HG02623 (cell line): ENCODE data around the gene SEMA4D.
A peak's percentile ranks its signal among the peaks of the same experiment; 100 is the strongest.

Experiments used
- ATAC-seq: cut with Tn5 transposase; IDR thresholded peaks from one replicate; pipeline ENCODE4 v1.9.1; 2021; ENCODE audit warnings: moderate library complexity; ENCODE audit not compliant: unreplicated experiment

SEMA4D gene, protein sequence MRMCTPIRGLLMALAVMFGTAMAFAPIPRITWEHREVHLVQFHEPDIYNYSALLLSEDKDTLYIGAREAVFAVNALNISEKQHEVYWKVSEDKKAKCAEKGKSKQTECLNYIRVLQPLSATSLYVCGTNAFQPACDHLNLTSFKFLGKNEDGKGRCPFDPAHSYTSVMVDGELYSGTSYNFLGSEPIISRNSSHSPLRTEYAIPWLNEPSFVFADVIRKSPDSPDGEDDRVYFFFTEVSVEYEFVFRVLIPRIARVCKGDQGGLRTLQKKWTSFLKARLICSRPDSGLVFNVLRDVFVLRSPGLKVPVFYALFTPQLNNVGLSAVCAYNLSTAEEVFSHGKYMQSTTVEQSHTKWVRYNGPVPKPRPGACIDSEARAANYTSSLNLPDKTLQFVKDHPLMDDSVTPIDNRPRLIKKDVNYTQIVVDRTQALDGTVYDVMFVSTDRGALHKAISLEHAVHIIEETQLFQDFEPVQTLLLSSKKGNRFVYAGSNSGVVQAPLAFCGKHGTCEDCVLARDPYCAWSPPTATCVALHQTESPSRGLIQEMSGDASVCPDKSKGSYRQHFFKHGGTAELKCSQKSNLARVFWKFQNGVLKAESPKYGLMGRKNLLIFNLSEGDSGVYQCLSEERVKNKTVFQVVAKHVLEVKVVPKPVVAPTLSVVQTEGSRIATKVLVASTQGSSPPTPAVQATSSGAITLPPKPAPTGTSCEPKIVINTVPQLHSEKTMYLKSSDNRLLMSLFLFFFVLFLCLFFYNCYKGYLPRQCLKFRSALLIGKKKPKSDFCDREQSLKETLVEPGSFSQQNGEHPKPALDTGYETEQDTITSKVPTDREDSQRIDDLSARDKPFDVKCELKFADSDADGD

DNA sequence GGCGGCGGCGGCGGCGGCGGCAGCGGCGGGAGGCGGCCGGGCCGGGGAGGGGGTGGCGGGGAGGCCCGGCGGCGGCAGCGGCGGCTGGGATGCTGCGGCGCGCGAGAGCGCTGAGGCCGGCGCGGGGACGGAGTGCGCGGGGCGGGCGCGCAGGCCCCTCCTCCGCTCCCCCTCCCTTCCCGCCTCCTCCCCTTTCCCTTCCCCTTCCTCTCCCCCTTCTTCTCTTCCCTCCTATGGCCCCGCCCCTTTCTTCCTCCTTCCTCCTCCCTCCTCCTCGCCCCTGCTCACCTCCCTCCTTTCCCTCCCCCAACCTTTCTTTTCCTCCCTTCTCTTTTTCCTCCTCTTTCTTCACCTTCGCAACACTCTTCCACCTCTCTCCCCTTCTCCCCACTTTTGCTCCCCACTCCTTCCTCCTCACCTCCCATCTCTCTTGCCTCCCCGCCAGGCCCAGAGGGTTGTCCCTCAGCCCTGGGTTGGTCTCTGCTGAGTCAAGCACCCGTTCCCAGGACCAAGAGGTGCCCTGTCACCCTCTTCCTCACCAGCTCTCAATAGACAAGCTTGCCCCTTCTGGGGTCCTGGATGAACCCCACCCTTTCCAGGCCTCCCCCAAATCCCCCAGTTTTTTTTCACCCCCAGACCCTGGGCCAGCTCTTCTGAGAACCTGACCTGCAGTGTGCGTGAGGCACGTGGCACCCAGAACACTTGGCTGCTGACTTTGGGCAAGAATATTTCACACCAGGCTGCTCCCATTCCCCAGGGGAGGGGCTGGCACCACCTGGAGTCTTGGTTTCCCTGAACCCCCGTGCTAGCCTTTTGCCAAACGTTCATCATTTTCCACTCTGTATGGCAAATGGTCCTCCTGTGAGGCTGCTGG is at the start of gene SEMA4D:
SEMA4D (minus strand) TSS at position 136 of the 874 bp plus-strand sequence. CDS start 92,657 bp downstream, outside the sequence.
- ATAC-seq = peak; percentile 38

DNA sequence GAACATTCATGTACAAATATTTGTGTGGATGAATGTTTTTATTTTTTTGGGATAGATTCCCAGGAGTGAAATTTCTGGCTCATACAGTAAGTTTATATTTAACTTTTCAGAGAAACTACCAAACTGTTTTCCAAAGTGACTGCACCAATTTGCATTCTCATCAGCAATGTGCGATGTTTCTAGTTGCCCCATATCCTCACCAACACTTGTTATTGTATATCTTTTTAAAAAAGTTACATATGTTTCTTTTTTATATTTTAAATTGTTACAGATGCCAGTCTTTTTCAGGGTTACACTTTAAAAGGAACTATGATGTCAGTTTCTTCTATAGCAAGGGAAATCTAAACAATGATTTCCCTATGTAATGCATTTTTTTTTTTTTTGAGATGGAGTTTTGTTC is 49.1 kb upstream of the SEMA4D start:
- no peak for ATAC-seq

DNA sequence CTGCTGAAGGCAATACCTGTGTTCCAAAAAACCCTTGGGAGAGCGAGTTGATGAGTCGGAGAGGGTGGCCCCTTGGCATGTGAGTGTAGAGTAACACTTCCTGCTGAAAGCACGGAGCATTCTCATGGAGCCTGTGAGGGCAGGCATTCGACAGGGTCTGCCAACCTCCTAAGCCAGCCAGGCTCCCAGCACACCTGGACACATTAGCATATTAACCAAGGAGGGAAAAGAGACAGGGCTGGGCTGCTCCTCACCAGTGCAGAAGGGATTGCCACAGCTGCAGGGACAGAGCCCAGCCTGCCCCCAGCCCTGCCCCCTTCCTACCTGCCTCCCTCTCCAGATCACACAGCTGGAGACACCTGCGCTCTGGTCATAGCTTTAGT is 46.4 kb upstream of the SEMA4D start:
- no peak for ATAC-seq

DNA sequence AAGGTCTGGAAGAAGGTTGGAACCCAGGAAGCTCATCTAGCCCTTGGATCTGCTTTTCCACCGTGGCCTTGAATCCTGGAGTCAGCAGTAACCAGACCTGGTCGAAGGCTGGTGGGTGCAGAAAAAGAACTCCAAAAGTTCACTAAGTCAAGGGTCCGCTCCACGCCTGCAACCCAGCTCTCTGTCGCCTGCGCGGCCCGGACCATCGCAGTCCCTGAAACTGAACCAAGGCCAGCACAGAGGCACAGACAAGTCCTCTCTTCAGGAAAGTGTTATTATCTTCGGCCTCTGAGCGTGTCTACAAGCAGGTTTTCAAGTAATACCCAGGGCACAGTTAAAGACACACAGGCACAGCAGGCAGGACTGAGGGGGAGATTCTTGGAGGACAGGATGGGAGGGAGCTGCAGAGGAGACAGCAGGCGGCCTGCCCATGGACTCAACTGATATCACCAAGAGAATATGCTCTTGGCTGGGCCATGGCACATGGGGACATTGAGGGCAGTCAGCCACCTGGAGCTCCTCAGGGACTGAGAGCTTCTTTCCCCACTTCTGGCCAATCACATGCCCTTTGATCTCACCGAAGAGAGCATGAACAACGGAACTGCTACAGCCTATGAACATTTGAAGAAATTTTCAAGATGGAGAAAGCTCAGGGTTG is 45.8 kb upstream of the SEMA4D start:
- ATAC-seq = no peak

DNA sequence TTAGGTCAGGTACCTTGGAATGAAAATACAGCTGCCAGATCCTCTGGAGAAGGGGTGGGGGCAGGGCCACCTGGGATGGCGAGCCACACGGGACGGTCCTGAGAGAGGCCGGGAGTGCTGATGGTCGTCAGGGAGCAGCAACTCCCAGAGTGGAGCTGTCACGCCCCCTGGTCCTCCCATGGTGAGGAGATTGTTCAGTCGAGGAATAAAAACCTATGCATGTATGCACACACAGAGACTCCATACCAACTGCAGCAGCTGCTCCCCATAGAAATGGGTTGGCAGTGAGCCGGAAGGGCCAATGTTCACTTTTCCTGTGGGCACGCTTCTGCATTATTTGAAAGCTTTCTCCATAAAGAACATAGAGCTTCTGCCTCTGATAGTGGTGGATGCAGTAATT is 45.2 kb upstream of the SEMA4D start:
- ATAC-seq = no peak

DNA sequence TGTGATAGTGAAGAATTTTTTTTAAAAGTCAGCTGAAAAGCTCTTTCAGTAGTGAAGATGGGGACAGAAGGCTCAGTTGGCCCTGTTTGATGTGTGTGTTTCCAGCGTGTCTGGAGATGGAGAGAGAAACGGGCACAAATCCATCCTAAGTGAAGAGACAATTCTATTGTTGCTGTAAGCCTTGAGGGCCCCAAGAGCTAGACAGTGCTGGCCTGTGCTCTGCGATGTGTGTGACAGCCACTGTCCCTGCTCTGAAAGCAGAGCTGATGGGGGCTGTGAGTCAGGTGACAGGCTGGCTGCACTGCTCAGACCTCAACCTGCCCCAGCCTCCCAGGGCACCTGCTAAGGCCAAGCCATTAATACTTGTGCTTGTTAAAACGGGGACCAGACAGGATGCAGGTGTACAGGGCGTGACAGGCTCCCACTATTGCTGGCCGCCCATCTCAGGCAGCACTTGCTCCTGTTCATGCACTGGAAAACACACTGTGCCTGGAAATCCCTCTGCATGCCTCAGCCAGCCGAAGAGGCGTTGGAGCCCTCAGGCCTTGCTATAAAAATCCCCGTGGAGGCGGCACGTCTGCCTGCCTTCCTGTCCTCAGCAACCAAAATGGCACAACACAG is 44.6 kb upstream of the SEMA4D start:
- ATAC-seq = no peak

DNA sequence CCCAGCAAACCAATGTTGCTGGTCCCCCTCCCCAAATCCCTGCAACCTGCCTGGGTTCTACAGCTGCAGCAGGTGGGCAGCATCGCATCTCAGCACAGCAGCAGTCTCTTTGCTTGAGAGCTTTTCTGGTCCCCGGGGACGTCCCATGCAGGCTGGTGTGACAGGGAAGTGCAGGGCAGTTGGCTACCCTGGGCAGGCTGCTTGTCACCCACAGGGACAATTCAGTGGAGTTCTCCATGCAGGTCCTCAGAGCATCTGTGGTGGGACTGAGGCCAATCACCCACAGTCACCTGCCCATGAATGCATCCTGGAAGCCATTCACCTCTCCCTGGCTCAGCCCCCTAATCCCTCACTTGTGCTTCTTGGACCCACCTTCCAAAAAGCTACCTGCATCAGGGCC is 43.9 kb upstream of the SEMA4D start:
- ATAC-seq = no peak

DNA sequence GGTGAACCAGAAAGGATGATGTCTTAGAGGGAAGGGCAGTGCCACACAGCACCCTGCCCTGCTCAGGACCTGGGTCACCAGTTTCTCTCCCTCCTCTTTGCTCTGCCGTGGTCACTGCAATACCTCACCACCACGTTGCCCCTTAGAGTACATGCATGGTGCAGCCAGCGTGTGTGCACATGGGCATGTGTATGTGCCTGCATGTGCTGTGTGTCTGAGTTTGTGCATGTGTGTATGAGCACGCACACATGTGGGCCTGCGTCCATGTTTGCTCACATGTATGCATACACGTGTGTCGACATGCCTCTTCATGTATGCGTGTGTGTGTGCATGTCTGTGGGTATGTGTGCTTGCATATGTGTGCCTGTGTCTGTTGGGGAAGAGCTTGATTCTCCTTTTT is 41.5 kb upstream of the SEMA4D start:
- no peak for ATAC-seq

DNA sequence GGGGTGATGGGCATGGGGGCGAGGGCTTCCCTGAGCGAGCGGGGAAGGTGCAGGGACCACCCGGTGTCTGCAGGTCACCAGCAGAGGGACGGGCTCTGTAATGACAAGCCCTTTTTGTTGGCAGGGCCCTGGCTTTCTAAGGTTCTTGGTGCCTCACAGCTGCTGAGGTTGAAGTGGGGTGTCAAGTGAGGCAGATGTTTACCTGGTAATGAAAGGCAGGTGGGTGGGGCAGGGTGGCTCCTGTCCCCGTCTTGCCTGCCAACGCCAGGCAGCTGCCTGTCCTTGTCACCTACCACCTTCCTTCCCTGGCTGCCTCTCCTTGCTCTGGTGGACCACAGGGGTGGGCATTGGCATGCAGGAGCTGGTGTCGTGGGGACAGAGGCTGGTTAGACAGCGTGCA is 41.0 kb upstream of the SEMA4D start:
- ATAC-seq = no peak

DNA sequence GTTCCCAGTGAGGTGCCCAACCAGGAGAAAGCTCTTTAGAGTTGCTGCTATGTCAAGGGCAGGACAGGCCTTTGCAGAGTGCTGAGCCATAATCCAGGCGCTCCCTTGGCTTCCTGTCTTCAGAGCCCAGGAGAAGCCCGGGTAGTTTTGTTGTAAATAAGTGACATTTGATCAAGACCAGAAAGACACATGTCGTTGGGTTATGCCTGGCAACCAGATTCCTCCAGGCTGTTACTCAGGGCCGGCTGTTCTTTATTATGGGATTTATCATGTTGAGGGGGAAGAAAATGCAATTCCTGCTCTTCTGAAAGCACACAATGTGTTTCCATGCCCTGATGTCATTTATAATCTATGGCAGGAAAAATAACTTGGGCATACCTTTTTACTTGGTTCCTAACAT is 39.3 kb upstream of the SEMA4D start:
- ATAC-seq = no peak

DNA sequence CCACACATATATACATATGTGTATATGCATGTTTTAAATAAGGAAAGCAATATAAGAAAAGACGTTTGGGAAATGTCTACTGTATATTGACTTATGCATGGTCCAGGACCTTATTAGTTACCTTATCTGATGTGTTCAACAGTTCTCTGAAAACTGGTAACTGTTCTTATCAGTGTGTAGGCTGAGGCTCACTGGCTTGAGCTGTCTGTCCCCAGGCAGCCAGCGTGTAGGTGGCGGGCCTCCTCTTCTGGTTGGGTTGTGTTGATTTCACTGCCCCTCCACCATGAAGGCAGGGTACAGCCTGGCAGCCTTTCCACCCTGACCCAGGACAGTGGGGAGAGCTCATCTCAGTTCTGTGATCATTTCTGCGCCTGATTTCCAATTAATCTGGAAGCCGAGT is 38.7 kb upstream of the SEMA4D start:
- ATAC-seq = peak; percentile 48

DNA sequence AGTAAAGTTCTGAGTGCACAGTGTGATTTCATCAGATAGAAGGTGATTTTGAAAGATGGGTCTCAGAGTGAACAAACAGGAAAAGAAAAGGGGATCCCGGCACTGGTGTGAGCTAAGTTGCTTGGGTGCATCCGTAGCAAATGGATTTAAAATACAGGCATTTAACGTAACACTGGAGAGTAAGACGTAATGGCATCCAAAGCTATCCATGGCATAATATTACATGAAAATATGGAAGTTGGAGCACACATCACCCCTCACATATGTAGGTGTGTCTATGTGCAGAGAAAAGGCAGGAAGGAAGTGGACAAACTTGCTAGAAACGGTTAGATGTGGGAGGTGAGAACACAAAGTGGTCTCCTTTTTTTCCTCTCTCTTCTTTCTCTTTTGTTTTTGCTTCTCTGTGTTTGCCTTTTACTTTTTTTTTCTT is 38.2 kb upstream of the SEMA4D start:
- peak; percentile 53 for ATAC-seq

DNA sequence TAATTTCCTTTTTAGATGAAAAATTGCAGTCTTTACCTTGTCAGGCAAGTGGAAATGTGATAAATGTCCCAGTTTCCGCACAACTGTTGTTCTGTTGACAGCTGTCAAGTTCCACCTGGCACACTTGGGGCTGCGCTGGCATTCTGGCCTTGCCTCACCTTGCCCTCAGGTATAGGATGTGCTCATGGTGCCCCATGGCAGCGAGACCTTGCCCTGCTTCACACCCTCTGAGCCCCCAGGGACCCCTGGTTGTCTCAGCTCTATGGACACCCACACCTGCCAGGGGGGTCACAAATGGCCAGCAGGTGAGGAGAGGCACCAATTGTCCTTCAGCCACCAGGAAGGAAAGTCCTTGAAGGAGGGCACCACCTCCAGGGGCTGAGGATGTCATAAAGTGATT is 37.5 kb upstream of the SEMA4D start:
- ATAC-seq = no peak

DNA sequence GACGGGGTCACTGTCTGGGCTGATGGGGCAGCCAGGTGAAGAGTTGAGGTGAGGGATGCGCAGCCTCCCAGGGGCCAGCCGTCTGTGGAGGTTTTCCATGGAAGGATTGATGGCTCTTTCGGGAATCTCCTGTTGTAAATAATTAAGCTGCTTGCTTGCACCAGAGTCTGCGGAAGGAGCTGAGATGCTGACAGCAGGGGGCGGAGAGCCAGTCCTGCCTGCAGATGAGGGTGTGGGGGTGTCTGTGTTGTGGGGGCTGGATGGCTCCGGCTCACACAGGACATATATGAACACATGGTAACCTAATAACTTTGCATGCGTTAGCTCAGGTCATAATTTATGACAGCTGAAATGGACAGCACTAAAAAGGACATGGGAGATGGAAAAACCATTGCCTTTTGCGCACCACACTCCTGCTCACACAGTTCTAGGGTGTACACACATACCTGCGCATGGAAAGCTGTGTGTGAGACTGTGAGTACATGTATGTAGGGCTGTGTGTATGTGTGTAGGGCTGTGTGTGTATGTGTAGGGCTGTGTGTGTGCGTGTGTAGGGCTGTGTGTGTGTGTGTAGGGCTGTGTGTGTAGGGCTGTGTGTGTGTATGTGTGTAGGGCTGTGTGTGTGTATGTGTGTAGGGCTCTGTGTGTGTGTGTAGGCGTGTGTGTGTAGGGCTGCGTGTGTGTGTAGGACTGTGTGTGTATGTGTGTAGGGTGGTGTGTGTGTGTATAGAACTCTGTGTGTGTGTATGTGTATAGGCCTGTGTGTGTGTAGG is 36.8 kb upstream of the SEMA4D start:
- ATAC-seq = no peak

DNA sequence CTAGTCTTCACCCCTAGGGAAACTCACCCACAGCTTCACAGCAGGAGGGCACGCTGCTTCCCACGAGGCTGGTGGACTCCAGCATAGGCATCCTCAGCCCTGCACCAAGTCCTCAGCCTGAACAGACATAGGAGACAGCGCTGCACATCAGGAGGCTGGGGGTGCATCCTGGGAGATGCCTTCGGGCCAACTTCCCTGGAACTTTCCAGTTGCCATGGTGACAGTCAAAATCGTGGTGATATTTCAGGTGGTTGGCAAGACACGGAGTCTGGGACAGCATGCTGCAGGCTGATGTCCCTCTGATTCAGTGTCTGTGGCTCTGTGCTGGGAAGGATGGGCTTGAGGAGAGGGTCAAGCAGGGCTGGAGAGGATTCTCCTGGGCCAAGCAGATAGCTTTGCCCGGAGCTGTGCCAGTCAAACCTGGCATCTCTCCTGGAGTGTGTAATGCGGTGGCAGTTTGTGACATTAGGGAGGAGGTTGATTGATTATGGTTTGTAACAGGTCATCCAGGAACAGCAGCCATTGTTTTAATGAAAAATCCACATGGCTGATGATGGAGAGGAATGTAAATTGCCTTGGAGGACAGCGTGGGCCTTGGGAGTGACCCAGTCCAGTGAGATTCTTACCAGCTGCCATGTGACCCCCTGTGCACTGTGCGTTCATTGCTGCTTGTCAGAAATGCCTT is 35.6 kb upstream of the SEMA4D start:
- no peak for ATAC-seq

DNA sequence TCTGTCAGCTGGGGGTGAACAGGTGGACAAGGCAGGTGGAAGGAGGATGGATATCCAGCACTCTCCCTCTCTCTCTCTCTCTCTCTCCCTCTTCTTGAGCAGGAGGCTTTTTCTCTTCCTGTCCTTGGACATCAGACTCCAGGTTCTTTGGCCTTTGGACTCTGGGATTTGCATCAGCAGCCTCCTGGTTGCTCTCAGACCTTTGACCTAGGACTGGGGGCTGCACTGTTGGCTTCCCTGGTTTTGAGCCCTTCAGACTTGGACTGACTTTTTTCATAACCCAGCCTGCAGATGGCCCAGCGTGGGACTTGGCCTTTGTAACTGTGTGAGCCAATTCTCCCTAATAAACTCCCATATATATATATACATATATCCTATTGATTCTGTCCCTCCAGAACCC is 35.0 kb upstream of the SEMA4D start:
- no peak for ATAC-seq

DNA sequence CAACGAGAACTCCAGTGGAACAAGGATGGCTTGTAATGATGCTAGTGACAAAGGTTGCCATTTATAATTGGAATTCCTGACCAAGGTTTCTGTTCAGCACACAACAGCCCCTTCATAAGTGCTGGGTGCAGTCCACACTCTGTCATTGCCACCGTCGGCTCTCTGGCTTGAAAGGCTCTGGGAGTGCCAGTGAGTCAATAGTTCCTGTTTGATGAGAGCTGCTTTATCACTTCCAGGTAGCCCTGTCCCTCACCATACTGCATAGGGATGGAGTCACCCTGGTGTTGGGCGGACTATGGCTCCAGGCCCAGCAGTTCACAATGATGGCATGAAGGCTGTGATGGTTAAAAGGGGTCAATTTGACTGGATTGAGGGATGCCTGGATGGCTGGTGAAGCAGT is 34.6 kb upstream of the SEMA4D start:
- ATAC-seq = no peak

DNA sequence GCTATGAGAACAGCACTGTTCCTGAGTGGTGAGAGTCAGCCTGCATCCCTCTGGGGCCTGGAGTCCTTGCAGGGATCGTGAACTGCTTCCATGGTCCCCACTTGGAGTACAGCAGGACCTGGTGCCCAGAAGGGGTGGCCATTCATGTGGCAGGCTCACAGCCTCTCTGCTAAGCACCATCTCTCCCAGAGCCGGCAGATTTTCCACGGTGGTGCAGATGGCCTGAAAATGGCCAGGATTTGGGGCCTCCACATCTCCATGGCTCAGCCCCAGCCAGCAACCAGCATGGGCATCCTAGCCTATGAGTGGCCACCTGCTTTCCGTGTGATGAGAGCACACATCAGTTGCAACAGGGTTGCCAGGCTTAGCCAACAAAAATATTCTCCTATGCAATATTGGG is 33.9 kb upstream of the SEMA4D start:
- no peak for ATAC-seq

DNA sequence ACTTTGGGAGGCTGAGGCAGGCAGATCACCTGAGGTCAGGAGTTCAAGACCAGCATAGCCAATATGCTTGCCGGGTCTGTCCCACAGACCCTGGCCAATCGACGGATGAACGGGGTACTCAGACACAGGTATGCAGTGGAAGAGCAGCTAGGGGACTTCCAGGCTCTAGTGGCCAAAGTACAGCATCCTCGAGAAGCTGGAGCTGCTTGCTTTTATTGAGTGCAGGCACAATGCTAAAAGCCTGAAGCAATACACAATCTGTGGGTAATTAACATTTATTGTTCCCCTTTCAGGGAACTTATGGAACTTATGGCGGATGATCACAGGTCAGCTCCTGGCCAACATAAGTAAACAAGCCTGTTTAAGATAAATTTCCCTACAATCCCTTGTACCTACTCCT is 32.8 kb upstream of the SEMA4D start:
- ATAC-seq = no peak
